Stimulated activated CD4-positive, alpha-beta T cell treated with anti-CD3 and anti-CD28 coated beads, Interleukin-4, amount 100 ng/mL, for 48 hours (primary cell): ENCODE data around the gene TAS2R19.
"Not testable (repeated sequence)": the region's sequence is repeated elsewhere in the genome, so short reads cannot be mapped to it uniquely, and the experiment has no call there.

ENCODE experiments used
- DNase-seq, 2 donors: peaks; one replicate each; pipeline ENCODE4 v3.0.0-alpha.2; 2020; ENCODE audit warnings: low read depth in 2 of 2

The TAS2R19 gene

GRCh38 chr12:11022520-11022919 is at the start of gene TAS2R19:
Gene TAS2R19 (minus strand): TSS chr12:11022620. CDS start chr12:11022571, 49 bp downstream.
- no peak for DNase-seq

DNA sequence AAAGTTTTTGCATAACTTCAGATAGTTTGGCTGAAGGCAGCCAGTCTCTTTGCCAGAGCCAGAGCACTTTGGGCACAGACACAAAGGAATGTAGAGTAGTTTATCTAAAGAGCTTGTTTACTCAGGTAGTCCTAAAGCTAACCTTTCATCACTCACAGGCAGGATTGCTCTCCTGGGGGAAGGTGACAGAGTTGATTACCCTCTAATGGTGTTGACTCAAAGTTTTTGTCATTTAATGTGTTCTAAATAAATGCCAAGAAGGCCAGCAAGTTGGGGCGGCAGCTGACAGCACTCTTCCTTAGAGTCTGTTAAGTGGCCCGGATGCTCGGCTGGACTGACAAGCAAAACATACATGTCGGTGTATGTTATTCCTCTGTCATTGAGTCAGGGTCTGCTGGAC is 49.0 kb upstream of the TAS2R19 start:
- DNase-seq = no peak

GRCh38 chr12:11070999-11071398 is 48.6 kb upstream of the TAS2R19 start:
- DNase-seq = no peak

DNA sequence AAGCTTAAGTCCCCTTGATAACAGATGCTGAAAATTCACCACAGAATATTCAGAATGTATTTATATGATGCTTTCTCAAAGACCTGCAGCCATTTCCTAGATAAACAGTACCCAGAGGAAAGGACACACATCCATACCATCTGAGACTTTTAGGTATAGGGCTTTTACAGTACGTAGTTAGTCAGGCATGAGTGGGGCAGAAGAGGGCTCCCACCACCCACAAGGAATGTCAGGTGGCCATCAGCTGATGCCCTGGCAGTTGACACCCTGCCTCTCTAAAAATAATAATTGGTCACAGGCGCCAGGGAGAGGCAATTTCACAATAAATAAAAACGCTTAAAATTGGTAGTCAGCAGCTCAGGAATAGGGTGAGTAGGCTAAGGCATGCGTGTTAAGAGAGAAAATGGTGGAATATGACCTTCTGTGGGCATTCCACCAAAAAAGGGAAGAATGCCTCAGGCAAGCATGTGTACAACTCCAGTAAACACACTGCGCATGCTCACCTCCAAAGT is 47.5 kb upstream of the TAS2R19 start:
- DNase-seq = no peak

GRCh38 chr12:11067514-11067913 is 45.1 kb upstream of the TAS2R19 start:
- DNase-seq = no peak

DNA sequence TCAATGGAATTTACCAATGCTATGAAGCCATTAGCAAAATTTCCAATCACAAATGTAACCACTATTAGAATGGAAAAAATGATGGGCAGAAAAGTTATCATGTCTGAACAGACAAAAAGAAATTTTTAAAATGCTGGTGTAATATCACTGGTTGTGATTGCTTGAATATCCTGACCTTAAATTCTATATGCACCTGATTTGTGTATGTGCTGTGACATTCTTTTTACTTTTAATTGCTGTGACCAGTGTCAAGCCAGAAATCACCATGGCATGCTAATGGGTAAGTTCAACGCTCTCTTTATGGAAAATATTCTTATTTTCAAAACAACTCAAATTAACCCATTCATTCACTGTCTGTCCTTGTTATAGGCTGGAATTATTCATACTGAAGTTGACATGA is 39.8 kb upstream of the TAS2R19 start, which contains the start of gene TAS2R46:
Gene TAS2R46, minus strand, starts transcription at position 101 of the 400 bp plus-strand sequence. Its CDS starts 0 bp downstream, at position 101.
- not testable (repeated sequence) for DNase-seq

DNA sequence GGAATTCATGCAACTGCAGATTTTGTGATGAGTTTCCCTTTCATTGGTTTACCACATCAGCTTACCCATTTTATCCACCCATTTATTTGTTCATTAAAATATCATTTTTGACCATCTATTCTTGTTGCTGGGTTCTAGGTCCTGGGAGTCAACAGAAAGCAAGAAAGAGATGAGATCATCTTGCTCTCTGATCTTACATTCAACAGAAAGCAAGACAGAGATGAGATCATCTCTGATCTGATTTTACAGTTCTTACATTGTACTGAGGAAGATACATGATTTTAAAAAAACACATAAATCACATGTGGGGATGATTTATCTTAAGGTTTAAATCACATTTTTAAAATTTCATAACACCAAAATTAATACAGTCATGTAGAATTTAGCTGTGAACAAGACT is 37.4 kb upstream of the TAS2R19 start:
- no peak for DNase-seq

GRCh38 chr12:11059041-11059440 is 36.6 kb upstream of the TAS2R19 start:
- no peak for DNase-seq

DNA sequence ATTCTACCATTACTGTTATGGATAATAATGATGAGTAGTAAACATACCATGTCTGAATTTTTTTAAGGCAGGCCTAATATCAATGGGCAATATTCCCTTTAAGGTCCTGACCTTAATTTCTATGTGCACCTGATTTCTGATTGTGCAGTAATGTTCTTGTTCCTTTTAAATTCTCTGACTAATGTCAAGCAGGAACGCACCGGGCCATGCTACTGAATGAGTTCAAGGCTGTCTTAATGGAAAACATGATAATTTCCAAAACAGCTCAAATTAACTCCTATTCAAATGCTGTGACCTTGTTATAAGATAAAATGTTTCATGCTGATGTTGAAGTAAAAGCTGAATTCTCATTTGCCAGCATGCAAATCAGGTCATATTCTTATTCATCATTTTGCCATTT is 32.9 kb upstream of the TAS2R19 start:
- DNase-seq = no peak

- not testable (repeated sequence) for DNase-seq
These were observed 27.5 kb upstream of the TAS2R19 start for GRCh38 chr12:11049806-11050531.

DNA sequence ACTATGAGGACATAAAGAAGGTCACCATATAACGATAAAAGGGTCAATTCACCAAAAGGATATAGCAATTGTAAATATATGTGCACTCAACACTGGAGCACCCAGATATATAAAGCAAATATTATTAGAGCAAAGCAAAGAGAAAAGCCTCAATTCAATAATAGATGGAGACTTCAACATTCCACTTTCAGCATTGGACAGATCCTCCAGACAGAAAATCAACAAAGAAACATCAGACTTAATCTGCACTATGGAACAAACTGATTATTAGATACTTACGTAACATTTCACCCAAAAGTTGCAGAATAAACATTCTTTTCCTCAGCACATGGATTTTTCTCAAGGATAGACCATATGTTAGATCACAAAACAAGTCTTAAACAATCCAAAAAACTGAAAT is 18.9 kb upstream of the TAS2R19 start:
- DNase-seq = not testable (repeated sequence)

DNA sequence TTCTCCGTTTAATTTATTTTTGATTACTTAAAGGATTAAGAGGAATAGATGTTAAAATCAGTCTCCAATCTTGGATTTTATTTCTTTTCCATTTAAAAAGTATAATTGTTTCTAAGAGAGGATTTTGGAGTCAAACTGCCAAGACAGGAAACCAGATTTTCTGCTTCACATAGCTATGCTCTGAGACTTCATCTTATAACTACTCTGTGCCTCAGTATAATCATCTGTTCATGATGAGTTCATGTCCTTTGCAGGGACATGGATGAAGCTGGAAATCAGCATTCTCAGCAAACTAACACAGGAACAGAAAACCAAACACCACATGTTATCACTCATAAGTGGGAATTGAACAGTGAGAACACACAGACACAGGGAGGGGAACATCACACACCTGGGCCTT is 17.7 kb upstream of the TAS2R19 start:
- DNase-seq = no peak

DNA sequence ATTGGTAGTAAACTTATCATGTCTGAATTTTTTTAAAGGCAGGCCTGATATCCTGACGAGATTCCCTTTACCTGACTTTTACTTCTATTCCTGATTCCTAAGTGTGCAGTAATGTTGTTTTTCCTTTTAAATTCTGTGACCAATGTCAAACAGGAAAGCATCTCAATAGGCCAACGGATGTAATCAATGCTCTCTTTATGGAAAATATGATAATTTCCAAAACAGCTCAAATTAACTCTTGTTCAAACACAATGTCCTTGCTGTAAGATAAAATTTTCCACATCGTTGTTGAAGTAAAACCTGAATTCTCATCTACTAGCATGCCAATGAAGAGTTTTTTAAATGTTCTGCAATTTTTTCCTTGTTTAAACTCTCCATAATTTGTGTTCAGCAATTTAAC is 16.8 kb upstream of the TAS2R19 start:
- no peak for DNase-seq

GRCh38 chr12:11033959-11034358 is 11.5 kb upstream of the TAS2R19 start:
- DNase-seq = not testable (repeated sequence)

DNA sequence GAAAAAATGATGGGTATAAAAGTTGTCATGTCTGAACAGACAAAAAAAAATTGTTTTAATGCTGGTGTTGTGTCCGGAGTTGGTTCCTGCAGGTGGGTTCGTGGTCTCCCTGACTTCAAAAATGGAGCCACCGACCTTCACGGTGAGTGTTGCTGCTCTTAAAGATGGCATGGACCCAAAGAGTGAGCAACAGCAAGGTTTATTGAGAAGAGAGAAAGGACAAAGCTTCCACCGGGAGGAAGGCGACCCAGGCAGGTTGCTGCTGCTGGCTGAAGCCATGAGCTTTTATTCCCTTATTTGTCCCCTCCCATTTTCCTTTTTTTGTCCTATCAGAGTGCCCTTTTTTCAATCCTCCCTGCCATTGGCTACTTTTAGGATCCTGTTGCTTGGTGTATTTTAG is 8.9 kb upstream of the TAS2R19 start, which contains the start of gene TAS2R31:
Gene TAS2R31, minus strand, starts transcription at position 101 of the 400 bp plus-strand sequence. Its CDS starts 72 bp downstream, at position 29.
- no peak for DNase-seq

GRCh38 chr12:11026118-11026517 is 3.7 kb upstream of the TAS2R19 start:
- no peak for DNase-seq

DNA sequence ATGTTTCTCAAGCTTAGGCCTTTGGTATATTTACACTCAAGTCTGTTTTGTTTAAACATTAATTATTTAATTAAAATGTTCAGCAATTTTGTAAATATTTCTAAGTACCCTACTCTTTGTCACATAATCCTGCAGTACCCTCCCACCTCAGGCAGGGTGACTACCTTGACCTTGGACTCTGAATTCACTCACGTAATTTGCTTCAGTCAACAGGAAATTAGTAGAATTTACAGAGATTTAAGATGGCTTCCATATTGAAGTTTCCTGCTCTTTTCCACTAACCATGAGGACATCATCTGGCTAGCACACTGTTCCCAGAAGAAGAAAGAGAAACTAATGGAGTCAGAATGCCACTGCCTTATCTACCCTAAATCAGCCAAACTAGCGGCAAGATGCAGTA is 967 bp upstream of the TAS2R19 start:
- no peak for DNase-seq

GRCh38 chr12:11016937-11017336 is 5.5 kb downstream of the TAS2R19 start:
- DNase-seq = no peak

DNA sequence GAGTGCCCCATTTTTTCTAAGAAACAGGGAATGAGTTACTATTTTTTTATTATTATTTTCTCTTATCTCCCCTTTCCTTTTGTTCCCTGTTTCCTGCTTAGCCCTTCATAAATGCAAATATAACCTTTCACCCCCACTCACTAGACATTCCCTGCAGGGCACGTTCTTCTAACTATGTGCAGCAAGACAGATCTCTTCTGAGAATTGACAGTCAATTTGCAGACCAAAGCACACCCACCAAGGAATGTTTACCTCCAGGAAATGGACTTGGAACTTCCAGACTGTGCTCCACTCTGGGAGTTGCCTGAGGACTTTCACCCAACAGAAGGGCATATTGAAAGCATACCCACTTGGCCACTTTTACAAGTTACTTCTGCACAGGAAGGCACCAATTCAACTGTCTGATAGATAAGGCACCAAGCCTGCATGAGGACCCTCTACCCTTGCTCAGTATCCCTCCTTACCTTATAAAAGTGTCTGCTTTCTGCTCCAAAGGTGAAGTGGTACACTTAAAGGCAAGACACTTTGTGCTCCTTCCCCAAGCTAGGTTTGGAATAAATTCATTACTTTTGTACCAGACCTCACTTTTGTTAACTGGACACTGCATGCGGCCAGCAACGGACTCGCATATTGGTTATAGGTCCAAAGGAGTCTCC is 6.5 kb downstream of the TAS2R19 start:
- no peak for DNase-seq

GRCh38 chr12:11014234-11014633 is 8.2 kb downstream of the TAS2R19 start:
- no peak for DNase-seq

GRCh38 chr12:11007608-11008007 is 14.8 kb downstream of the TAS2R19 start:
- DNase-seq = no peak

DNA sequence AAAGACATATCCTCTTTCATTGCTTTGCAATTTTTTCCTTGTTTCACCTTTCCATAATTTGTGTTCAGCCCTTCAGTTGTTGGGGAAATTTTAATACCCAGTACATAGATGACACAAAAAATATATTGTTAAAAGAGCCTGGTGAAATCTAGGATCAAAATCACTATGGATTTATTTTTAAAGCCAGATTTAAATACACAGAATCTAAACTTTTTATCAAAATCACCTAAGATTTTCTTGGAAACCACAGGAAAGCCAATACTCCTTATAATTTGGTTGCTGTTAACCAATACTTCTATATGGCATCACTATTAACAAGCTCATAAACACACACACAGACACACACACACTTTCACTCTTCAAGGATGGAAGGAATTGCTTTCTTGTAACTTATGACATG is 24.2 kb downstream of the TAS2R19 start, which contains the start of gene TAS2R20:
Gene TAS2R20, minus strand, starts transcription at position 101 of the 400 bp plus-strand sequence. CDS start 429 bp downstream, outside the sequence.
- DNase-seq = no peak

DNA sequence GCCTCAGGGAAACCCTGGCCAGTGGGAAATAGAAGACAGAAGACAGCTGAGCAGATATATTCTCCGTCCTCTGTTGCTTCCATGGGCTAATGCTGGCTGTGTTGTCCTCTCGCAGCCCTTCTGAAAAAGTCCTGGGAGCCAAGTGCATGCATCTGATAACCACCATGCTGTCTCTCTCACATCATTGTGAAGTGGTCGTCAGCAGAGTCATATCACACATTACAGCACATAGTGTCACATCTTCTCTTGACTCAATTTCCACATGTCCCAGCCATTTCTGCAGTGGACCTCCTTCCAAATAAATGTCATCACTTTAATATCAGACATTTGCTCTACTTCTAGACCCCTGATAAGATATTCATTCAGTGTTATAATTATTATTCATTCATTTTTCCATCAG is 28.1 kb downstream of the TAS2R19 start:
- no peak for DNase-seq
